HCT116 (cell line): ENCODE results near the gene DNMT3A. TPM values are rescaled to one million over a fixed set of nuclear protein-coding genes. Genes with fewer than 3 reads are reported as not detected.

Source experiments
- ATAC-seq: fragments of 200-7000 bp; cut with Tn5 transposase; 2 replicates; pipeline ENCODE4 v1.9.1; 2020; ENCODE audit warnings: mild to moderate bottlenecking, moderate library complexity
- BruUV-seq: library from RNA; stranded (reverse); fragments of 400-500 nt; replicated peaks from 2 replicates; lab custom pipeline; 2021; lab: Mats Ljungman, UMichigan
- CTCF ChIA-PET: fragments of 300-600 bp; sonication (Branson Sonifier 250); formaldehyde crosslinking; loops from one replicate; lab custom pipeline; 2021; ENCODE audit warnings: antibody characterized with exemption; lab: Charles Lee
- POLR2A ChIA-PET: fragments of 300-600, 350-600 bp; sonication (Branson Sonifier 250); formaldehyde crosslinking; loops from one replicate; lab custom pipeline; 2021; ENCODE audit warnings: antibody characterized with exemption; lab: Charles Lee
- RAD21 ChIA-PET, 2 experiments: fragments of 300-600 bp; sonication (Branson Sonifier 250); formaldehyde crosslinking; loops; one replicate each; lab custom pipeline; 2023; ENCODE audit warnings: low total read pairs in 2 of 2; ENCODE audit not compliant: uncharacterized antibody in 2 of 2, unreplicated experiment in 2 of 2, low non-redundant PET in 1 of 2; lab: Charles Lee
- DNase-seq: peaks from one replicate; pipeline ENCODE4 v3.0.0-alpha.2; 2010; ENCODE audit warnings: low read depth, low spot score
- H2AFZ ChIP-seq: fragments of 200-600 bp; shearing (Covaris generic), sonication (generic); 2 replicates; pipeline ENCODE4 v1.6.1; 2017; ENCODE audit warnings: low read depth, mixed run types, mixed read lengths, antibody characterized with exemption, low read length; ENCODE audit not compliant: poor library complexity, severe bottlenecking
- H3K27ac ChIP-seq: 2 replicates; pipeline ENCODE4 v1.5.1; 2012; ENCODE audit warnings: low read depth, low read length
- H3K27me3 ChIP-seq: fragments of 200-600 bp; sonication (generic); 2 replicates; pipeline ENCODE4 v1.6.1; 2016; ENCODE audit warnings: mixed run types, low read length, mixed read lengths; ENCODE audit not compliant: insufficient read depth
- H3K36me3 ChIP-seq, 2 experiments: fragments of 200-500 bp in 1 of 2; fragments of 200-600 bp in 1 of 2; sonication (Bioruptor generic) in 1 of 2; sonication (generic) in 1 of 2; 2 replicates each; pipeline versions ENCODE4 v1.5.1 to v1.6.1; 2014 to 2016; ENCODE audit warnings: low read length in 2 of 2, inconsistent platforms in 1 of 2, mixed read lengths in 1 of 2, mixed run types in 1 of 2; ENCODE audit not compliant: insufficient read depth in 2 of 2, control insufficient read depth in 1 of 2
- H3K4me1 ChIP-seq, 2 experiments: fragments of 200-600 bp in 1 of 2; sonication (generic) in 1 of 2; 2 replicates each; pipeline versions ENCODE4 v1.5.1 to v1.6.1; 2012 to 2017; ENCODE audit warnings: low read length in 2 of 2, inconsistent platforms in 1 of 2, mild to moderate bottlenecking in 1 of 2, mixed read lengths in 1 of 2, mixed run types in 1 of 2, moderate library complexity in 1 of 2; ENCODE audit not compliant: insufficient read depth in 2 of 2, control insufficient read depth in 1 of 2
- H3K4me2 ChIP-seq: fragments of 200-600 bp; sonication (generic); 2 replicates; pipeline ENCODE4 v1.6.1; 2017; ENCODE audit warnings: mixed run types, low read length, mixed read lengths
- H3K4me3 ChIP-seq, 2 experiments: fragments of 200-600 bp in 1 of 2; sonication (generic) in 1 of 2; replicated peaks in 1 of 2; 2 replicates each; pipeline ENCODE4 v1.5.1; 2011 to 2016; ENCODE audit warnings: low read length in 2 of 2, control low read depth in 1 of 2, low read depth in 1 of 2, mild to moderate bottlenecking in 1 of 2, mixed read lengths in 1 of 2, mixed run types in 1 of 2
- H3K79me2 ChIP-seq: fragments of 200-600 bp; sonication (generic); 2 replicates; pipeline ENCODE4 v1.6.1; 2017; ENCODE audit warnings: mild to moderate bottlenecking, mixed run types, low read length, moderate library complexity, mixed read lengths; ENCODE audit not compliant: insufficient read depth
- H3K9ac ChIP-seq: fragments of 200-600 bp; sonication (generic); 2 replicates; pipeline ENCODE4 v1.6.1; 2016; ENCODE audit warnings: low read length, mixed read lengths
- H3K9me2 ChIP-seq: fragments of 200-600 bp; sonication (generic), shearing (Covaris generic); 2 replicates; pipeline ENCODE4 v1.6.1; 2017; ENCODE audit warnings: mixed run types, mild to moderate bottlenecking, moderate library complexity; ENCODE audit not compliant: insufficient read depth
- H3K9me3 ChIP-seq, 2 experiments: fragments of 200-500 bp in 1 of 2; fragments of 200-600 bp in 1 of 2; sonication (Bioruptor generic) in 1 of 2; sonication (generic) in 1 of 2; 2 replicates each; pipeline ENCODE4 v1.6.1; 2014 to 2017; ENCODE audit warnings: low read length in 2 of 2, mixed read lengths in 2 of 2, inconsistent platforms in 1 of 2, low read depth in 1 of 2, mild to moderate bottlenecking in 1 of 2, mixed run types in 1 of 2, moderate library complexity in 1 of 2; ENCODE audit not compliant: control insufficient read depth in 1 of 2, insufficient read depth in 1 of 2
- H4K20me1 ChIP-seq: fragments of 200-600 bp; sonication (generic), shearing (Covaris generic); 2 replicates; pipeline ENCODE4 v1.6.1; 2017; ENCODE audit warnings: mixed run types, mild to moderate bottlenecking, moderate library complexity; ENCODE audit not compliant: insufficient read depth
- CBX3 ChIP-seq: IDR thresholded peaks from 2 replicates; pipeline ENCODE4 v1.6.1; 2012; ENCODE audit warnings: low read depth
- CEBPB ChIP-seq: IDR thresholded peaks from 2 replicates; pipeline ENCODE4 v1.6.1; 2012; ENCODE audit warnings: low read depth
- EGR1 ChIP-seq: IDR thresholded peaks from 2 replicates; pipeline ENCODE4 v1.6.1; 2012; ENCODE audit warnings: low read depth
- ELF1 ChIP-seq: IDR thresholded peaks from 2 replicates; pipeline ENCODE4 v1.6.1; 2012; ENCODE audit warnings: low read depth, borderline replicate concordance
- EZH2 ChIP-seq: fragments of 200-600 bp; sonication (generic); IDR thresholded peaks from 2 replicates; pipeline ENCODE4 v1.6.1; 2017; ENCODE audit warnings: antibody characterized with exemption, mixed run types
- EZH2phosphoT487 ChIP-seq: fragments of 200-600 bp; IDR thresholded peaks from 2 replicates; pipeline ENCODE4 v1.6.1; 2018; ENCODE audit warnings: antibody characterized with exemption, borderline replicate concordance
- FOSL1 ChIP-seq: IDR thresholded peaks from 2 replicates; pipeline ENCODE4 v1.6.1; 2012; ENCODE audit warnings: low read depth
- POLR2A ChIP-seq: IDR thresholded peaks from 2 replicates; pipeline ENCODE4 v1.7.0; 2011; ENCODE audit warnings: borderline replicate concordance; ENCODE audit not compliant: insufficient read depth, insufficient read length; ENCODE audit errors: extremely low read depth
- RAD21 ChIP-seq: IDR thresholded peaks from 2 replicates; pipeline ENCODE4 v1.6.1; 2012; ENCODE audit warnings: low read depth, mild to moderate bottlenecking
- SIN3A ChIP-seq: IDR thresholded peaks from 2 replicates; pipeline ENCODE4 v1.6.1; 2012; ENCODE audit warnings: low read depth
- SP1 ChIP-seq: IDR thresholded peaks from 2 replicates; pipeline ENCODE4 v1.6.1; 2012; ENCODE audit warnings: low read depth
- SRF ChIP-seq: IDR thresholded peaks from 2 replicates; pipeline ENCODE4 v1.6.1; 2012; ENCODE audit warnings: low read depth
- TCF7L2 ChIP-seq: IDR thresholded peaks from 2 replicates; pipeline ENCODE4 v1.7.0; 2011; ENCODE audit warnings: borderline replicate concordance, inconsistent platforms; ENCODE audit not compliant: insufficient read depth, insufficient read length; ENCODE audit errors: extremely low read depth
- ZFX ChIP-seq: fragments of 450-650 bp; IDR thresholded peaks from 2 replicates; pipeline ENCODE4 v1.6.1; 2017
- ZNF274 ChIP-seq: fragments of 200-500 bp; sonication (Bioruptor generic); IDR thresholded peaks from 2 replicates; pipeline ENCODE4 v1.6.1; 2014; ENCODE audit warnings: mild to moderate bottlenecking, low read depth, low read length, inconsistent platforms
- intact Hi-C: fragments of 100-400 bp; cut with micrococcal nuclease; formaldehyde crosslinking; loops from 2 replicates; pipeline ENCODE4 v1.10.0; 2022
- total RNA-seq: library from RNA; stranded (reverse); gene quantifications from one replicate; pipeline ENCODE4 v1.2.1, GENCODE V29; 2021; ENCODE audit not compliant: unreplicated experiment
- TF ChIP-seq, protein P1 (sequence below): IDR thresholded peaks from 2 replicates; pipeline ENCODE4 v1.6.1; 2011; ENCODE audit warnings: mild to moderate bottlenecking, low read length, moderate library complexity; ENCODE audit not compliant: insufficient replicate concordance; ENCODE audit errors: extremely low read depth
- TF ChIP-seq, protein P2 (sequence below): IDR thresholded peaks from 2 replicates; pipeline ENCODE4 v1.6.1; 2012; ENCODE audit warnings: low read depth
- TF ChIP-seq, protein P3 (sequence below): IDR thresholded peaks from 2 replicates; pipeline ENCODE4 v1.6.1; 2012
- TF ChIP-seq, protein P4 (sequence below): IDR thresholded peaks from 2 replicates; pipeline ENCODE4 v1.6.1; 2012
- TF ChIP-seq, protein P5 (sequence below), 3 experiments: fragments of 200-600 bp in 1 of 3; sonication (generic) in 1 of 3; IDR thresholded peaks in 2 of 3; conservative IDR thresholded peaks in 1 of 3; 2 replicates each; pipeline ENCODE4 v1.5.1; 2012 to 2017; ENCODE audit warnings: low read depth in 2 of 3, low read length in 2 of 3, antibody characterized with exemption in 1 of 3, borderline replicate concordance in 1 of 3, control low read depth in 1 of 3, mild to moderate bottlenecking in 1 of 3, mixed read lengths in 1 of 3, mixed run types in 1 of 3, moderate library complexity in 1 of 3; ENCODE audit not compliant: insufficient read depth in 1 of 3

DNMT3A gene
- total RNA-seq, 1 experiment from 2014 or later, result 14.3 TPM

DNA sequence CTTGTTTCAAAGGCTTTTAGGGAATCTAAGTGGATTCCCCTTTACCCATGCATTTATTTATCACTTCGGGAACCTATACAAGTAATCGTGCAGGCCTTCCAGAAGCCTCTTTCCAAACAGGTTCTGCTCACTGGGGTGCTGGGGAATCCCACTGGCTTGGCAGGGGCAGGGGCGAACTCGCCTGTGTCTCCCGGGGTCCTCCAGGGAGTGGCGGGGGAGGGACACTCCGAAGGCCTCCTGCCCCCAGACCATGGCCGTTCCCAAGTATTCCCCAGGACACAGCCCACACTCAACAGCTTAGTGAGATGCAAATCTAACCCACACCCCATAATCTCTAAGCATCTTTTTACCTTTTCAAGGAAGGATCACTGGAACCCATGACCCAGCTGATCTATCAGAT, 6.5 kb downstream of the DNMT3A start:
- H3K4me3 ChIP-seq, result no peak overlapping the region
- no peaks in the 10 kb centered on the region for H3K9me3 ChIP-seq
- intact Hi-C loops, result no loop called here
- BruUV-seq, result no TSS peak
- no peaks in the 10 kb centered on the region for H3K9me2 ChIP-seq
- peaks cover 9% of the 10 kb centered on the region; the same call in 1 of the 2 replicates for H3K79me2 ChIP-seq
- H3K27ac ChIP-seq, result no peak overlapping the region
- no peaks in the 10 kb centered on the region for H4K20me1 ChIP-seq
- CTCF ChIA-PET, result interaction anchor here (1.6 kb wide), 1 partner anchor 329 kb away, joined by 3 read pairs; no protein-coding TSS in a partner anchor
- peaks cover 0 to 3% of the 10 kb centered on the region in 2 experiments; a peak in 2 of 4 replicates for H3K4me1 ChIP-seq
- RAD21 ChIA-PET, result no interaction called here
- H3K36me3 ChIP-seq, result no peaks in the 10 kb centered on the region
- no peak overlapping the region for H3K9ac ChIP-seq
- H2AFZ ChIP-seq, result no peak overlapping the region
- ATAC-seq, result no peak
- no peaks in the 10 kb centered on the region for H3K27me3 ChIP-seq
- TF ChIP-seq ZNF274 (no peak), EZH2phosphoT487 (no peak), CEBPB (no peak), ZFX (no peak), SP1 (no peak), SRF (no peak), CBX3 (no peak), RAD21 (no peak), EGR1 (no peak), POLR2A (no peak), FOSL1 (no peak), TCF7L2 (no peak), EZH2 (no peak), ELF1 (no peak), SIN3A (no peak)
- TF ChIP-seq, protein P1, sequence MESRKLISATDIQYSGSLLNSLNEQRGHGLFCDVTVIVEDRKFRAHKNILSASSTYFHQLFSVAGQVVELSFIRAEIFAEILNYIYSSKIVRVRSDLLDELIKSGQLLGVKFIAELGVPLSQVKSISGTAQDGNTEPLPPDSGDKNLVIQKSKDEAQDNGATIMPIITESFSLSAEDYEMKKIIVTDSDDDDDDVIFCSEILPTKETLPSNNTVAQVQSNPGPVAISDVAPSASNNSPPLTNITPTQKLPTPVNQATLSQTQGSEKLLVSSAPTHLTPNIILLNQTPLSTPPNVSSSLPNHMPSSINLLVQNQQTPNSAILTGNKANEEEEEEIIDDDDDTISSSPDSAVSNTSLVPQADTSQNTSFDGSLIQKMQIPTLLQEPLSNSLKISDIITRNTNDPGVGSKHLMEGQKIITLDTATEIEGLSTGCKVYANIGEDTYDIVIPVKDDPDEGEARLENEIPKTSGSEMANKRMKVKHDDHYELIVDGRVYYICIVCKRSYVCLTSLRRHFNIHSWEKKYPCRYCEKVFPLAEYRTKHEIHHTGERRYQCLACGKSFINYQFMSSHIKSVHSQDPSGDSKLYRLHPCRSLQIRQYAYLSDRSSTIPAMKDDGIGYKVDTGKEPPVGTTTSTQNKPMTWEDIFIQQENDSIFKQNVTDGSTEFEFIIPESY, result no peak
- TF ChIP-seq, protein P2, sequence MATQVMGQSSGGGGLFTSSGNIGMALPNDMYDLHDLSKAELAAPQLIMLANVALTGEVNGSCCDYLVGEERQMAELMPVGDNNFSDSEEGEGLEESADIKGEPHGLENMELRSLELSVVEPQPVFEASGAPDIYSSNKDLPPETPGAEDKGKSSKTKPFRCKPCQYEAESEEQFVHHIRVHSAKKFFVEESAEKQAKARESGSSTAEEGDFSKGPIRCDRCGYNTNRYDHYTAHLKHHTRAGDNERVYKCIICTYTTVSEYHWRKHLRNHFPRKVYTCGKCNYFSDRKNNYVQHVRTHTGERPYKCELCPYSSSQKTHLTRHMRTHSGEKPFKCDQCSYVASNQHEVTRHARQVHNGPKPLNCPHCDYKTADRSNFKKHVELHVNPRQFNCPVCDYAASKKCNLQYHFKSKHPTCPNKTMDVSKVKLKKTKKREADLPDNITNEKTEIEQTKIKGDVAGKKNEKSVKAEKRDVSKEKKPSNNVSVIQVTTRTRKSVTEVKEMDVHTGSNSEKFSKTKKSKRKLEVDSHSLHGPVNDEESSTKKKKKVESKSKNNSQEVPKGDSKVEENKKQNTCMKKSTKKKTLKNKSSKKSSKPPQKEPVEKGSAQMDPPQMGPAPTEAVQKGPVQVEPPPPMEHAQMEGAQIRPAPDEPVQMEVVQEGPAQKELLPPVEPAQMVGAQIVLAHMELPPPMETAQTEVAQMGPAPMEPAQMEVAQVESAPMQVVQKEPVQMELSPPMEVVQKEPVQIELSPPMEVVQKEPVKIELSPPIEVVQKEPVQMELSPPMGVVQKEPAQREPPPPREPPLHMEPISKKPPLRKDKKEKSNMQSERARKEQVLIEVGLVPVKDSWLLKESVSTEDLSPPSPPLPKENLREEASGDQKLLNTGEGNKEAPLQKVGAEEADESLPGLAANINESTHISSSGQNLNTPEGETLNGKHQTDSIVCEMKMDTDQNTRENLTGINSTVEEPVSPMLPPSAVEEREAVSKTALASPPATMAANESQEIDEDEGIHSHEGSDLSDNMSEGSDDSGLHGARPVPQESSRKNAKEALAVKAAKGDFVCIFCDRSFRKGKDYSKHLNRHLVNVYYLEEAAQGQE, result no peak
- TF ChIP-seq, protein P3, sequence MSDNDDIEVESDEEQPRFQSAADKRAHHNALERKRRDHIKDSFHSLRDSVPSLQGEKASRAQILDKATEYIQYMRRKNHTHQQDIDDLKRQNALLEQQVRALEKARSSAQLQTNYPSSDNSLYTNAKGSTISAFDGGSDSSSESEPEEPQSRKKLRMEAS, result no peak
- TF ChIP-seq, protein P4, sequence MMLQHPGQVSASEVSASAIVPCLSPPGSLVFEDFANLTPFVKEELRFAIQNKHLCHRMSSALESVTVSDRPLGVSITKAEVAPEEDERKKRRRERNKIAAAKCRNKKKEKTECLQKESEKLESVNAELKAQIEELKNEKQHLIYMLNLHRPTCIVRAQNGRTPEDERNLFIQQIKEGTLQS, result no peak
- TF ChIP-seq, protein P5, sequence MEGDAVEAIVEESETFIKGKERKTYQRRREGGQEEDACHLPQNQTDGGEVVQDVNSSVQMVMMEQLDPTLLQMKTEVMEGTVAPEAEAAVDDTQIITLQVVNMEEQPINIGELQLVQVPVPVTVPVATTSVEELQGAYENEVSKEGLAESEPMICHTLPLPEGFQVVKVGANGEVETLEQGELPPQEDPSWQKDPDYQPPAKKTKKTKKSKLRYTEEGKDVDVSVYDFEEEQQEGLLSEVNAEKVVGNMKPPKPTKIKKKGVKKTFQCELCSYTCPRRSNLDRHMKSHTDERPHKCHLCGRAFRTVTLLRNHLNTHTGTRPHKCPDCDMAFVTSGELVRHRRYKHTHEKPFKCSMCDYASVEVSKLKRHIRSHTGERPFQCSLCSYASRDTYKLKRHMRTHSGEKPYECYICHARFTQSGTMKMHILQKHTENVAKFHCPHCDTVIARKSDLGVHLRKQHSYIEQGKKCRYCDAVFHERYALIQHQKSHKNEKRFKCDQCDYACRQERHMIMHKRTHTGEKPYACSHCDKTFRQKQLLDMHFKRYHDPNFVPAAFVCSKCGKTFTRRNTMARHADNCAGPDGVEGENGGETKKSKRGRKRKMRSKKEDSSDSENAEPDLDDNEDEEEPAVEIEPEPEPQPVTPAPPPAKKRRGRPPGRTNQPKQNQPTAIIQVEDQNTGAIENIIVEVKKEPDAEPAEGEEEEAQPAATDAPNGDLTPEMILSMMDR (IDR thresholded peaks at IDR 0.05 in 2 of 3, conservative IDR thresholded peaks at IDR 0.05 in 1 of 3; ENCODE audit: borderline replicate concordance in 1 of 3, insufficient read depth in 1 of 3, low read depth in 2 of 3, low read length in 2 of 3), result no peak
- POLR2A ChIA-PET, result no interaction called here
- H3K4me2 ChIP-seq, result no peak overlapping the region
- no peak for DNase-seq
